Activated naive CD8-positive, alpha-beta T cell treated with anti-CD3 and anti-CD28 coated beads, Interleukin-2, amount 10 ng/mL, durations not matched to agents 7 days and 5 days (primary cell): ENCODE results near the gene IFNA1. TPM values are rescaled to one million over a fixed set of nuclear protein-coding genes. Genes with fewer than 3 reads are reported as not detected.
"Not testable (repeated sequence)": the region's sequence is repeated elsewhere in the genome, so short reads cannot be mapped to it uniquely, and the experiment has no call there.

ENCODE experiments used
- ATAC-seq: fragments of 150-1000 bp; cut with Tn5 transposase; one replicate; pipeline ENCODE4 v1.10.0; 2021; ENCODE audit warnings: low read depth, moderate library complexity
- POLR2A ChIA-PET: fragments of 350-600 bp; sonication (Branson Sonifier 250); formaldehyde crosslinking; loops from one replicate; lab custom pipeline; 2021; ENCODE audit warnings: antibody characterized with exemption; lab: Charles Lee
- DNase-seq: peaks from one replicate; pipeline ENCODE4 v3.0.0; 2021
- H3K27ac Mint-ChIP-seq: one replicate; pipeline ENCODE4 v1.8.0; 2022; ENCODE audit warnings: mild to moderate bottlenecking, mixed read lengths
- H3K27me3 Mint-ChIP-seq: one replicate; pipeline ENCODE4 v1.8.0; 2022; ENCODE audit warnings: mild to moderate bottlenecking, moderate library complexity, mixed read lengths
- H3K36me3 Mint-ChIP-seq: one replicate; pipeline ENCODE4 v1.8.0; 2021; ENCODE audit warnings: mild to moderate bottlenecking, mixed read lengths
- H3K4me1 Mint-ChIP-seq: one replicate; pipeline ENCODE4 v1.8.0; 2021; ENCODE audit warnings: mixed read lengths
- H3K4me3 Mint-ChIP-seq: one replicate; pipeline ENCODE4 v1.8.0; 2022; ENCODE audit warnings: mild to moderate bottlenecking, moderate library complexity, mixed read lengths
- H3K9me3 Mint-ChIP-seq: one replicate; pipeline ENCODE4 v1.8.0; 2021; ENCODE audit warnings: mixed read lengths
- total RNA-seq, 2 experiments: library from RNA; stranded (reverse); gene quantifications; one replicate each; pipeline ENCODE4 v1.2.3, GENCODE V29; 2021

The IFNA1 gene
- total RNA-seq, 2 experiments from 2014 or later, result not detected

DNA sequence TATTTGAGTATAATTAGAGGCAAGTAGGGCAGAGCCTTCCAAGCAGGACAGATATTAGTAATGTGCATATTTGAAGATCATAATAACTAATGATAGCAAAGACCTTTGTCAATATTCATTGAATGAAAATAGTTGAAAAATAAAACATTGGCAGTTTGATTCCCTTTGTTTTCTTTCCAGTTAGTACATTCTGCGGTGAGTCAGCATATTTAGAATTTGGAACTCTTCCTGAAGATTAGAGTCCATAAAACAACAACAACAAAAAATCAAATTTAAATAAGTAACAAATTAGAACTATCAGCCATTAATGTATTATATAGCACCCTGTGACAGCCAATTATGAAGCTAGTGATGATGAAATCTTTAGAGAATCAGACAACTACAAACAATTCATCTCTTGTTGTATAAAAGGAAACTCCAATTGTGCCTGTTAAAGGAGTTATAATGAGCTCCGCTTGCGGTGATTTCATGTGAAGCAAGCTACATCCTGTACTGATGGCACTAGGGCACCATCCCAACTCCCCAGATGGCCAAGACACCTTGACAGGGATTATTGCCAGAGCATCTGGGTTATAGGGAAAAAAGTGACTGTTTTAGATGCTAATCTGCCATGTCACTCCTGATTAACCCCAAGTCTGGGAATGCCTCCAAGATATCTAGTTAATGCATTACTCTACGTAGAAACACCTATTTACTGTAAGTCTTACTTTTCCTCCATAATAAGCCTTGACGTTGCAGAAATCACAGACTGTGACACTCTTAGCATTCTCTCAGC is 24.6 kb upstream of the IFNA1 start:
- POLR2A ChIA-PET, result no interaction called here
- Mint-ChIP-seq H3K27me3 (peaks cover 17% of the 10 kb centered on the region), H3K4me3 (no peak overlapping the region), H3K36me3 (no peaks in the 10 kb centered on the region), H3K4me1 (peaks cover 6% of the 10 kb centered on the region), H3K9me3 (no peaks in the 10 kb centered on the region), H3K27ac (no peak overlapping the region)
- ATAC-seq, result no peak
- DNase-seq, result no peak

DNA sequence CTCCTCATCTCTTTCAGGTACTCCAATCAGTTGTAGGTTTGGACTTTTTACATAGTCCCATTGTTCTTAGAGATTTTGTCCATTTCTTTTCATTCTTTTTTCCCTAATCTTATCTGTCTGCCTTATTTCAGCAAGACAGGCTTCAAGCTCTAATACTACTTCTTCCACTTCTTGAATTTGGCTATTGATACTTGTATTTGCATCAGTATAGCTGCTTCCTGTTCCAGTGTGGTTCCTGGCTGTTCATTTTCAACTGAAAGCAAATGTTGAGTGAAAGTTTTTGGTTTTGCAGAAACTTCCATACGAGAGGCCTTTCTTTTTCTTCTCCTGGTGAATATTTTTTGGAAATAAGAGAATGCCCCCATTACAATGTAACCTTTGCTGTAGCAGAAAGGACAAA is 12.0 kb upstream of the IFNA1 start:
- Mint-ChIP-seq H3K4me3 (no peak overlapping the region), H3K27me3 (peaks cover 56% of the 10 kb centered on the region), H3K4me1 (no peaks in the 10 kb centered on the region), H3K9me3 (no peaks in the 10 kb centered on the region), H3K27ac (no peak overlapping the region), H3K36me3 (no peaks in the 10 kb centered on the region)
- DNase-seq, result no peak
- no peak for ATAC-seq
- POLR2A ChIA-PET, result no interaction called here

DNA sequence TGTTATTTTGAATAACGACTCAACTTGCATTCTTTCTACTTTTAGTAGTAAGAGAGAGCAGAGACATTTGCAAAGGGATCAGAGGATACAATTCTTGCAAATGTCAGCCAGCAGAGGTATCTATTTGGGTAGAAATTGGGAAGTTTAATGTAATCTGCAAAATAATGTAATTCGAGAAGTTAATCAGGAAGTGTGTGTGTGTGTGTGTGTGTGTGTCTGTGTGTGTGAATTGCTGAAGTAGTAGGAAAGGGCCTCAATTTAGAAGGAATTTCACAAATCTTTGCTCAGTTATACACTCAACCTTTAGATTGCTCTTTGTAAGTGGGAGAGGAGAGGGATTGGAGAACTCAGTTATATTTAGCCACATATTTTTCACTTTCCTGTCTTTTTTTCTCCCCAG is 11.0 kb upstream of the IFNA1 start:
- Mint-ChIP-seq H3K4me3 (no peak overlapping the region), H3K27me3 (peaks cover 51% of the 10 kb centered on the region), H3K27ac (no peak overlapping the region), H3K36me3 (no peaks in the 10 kb centered on the region), H3K9me3 (no peaks in the 10 kb centered on the region), H3K4me1 (no peaks in the 10 kb centered on the region)
- no peak for ATAC-seq
- POLR2A ChIA-PET, result no interaction called here
- no peak for DNase-seq

DNA sequence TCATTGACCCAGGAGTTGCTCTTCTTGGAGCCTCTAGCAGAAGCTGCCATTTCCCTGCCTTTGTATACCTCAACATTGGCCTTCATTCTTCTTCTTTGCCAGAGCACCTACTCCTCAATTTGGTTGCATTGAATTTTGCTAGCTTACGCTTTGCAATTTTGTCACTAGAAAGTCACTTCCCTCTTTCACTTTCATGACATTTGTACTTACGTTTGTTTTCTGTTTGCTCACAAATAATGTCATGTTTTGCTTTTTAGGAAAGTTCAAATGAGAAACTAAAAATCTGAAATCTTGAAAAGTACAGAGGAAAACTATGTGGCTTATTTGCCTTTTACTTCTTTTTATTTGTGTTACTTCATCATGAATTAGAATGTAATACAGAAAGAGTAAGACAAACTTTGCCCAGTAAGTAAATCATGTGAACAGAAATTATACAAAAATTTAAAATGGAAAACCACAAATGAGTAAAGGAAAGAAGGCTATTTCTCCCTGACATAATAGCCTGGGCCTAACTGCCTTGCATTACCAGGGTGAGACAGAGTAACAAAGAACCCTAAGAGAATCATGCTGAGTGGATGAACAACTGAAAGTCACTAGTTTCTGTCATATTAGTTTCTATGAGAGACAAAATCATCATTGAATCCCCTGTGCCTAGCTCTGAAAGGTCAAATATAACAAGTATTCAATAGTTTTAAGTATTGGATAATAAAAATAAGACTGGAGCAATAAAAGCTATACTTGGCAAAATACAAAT is 7.4 kb upstream of the IFNA1 start:
- peaks cover 29% of the 10 kb centered on the region for H3K27me3 Mint-ChIP-seq
- no peak overlapping the region for H3K27ac Mint-ChIP-seq
- no peaks in the 10 kb centered on the region for H3K36me3 Mint-ChIP-seq
- DNase-seq (no peak), ATAC-seq (no peak)
- H3K4me1 Mint-ChIP-seq, result peaks cover 1% of the 10 kb centered on the region
- H3K9me3 Mint-ChIP-seq, result no peaks in the 10 kb centered on the region
- H3K4me3 Mint-ChIP-seq, result no peak overlapping the region
- POLR2A ChIA-PET, result no interaction called here

DNA sequence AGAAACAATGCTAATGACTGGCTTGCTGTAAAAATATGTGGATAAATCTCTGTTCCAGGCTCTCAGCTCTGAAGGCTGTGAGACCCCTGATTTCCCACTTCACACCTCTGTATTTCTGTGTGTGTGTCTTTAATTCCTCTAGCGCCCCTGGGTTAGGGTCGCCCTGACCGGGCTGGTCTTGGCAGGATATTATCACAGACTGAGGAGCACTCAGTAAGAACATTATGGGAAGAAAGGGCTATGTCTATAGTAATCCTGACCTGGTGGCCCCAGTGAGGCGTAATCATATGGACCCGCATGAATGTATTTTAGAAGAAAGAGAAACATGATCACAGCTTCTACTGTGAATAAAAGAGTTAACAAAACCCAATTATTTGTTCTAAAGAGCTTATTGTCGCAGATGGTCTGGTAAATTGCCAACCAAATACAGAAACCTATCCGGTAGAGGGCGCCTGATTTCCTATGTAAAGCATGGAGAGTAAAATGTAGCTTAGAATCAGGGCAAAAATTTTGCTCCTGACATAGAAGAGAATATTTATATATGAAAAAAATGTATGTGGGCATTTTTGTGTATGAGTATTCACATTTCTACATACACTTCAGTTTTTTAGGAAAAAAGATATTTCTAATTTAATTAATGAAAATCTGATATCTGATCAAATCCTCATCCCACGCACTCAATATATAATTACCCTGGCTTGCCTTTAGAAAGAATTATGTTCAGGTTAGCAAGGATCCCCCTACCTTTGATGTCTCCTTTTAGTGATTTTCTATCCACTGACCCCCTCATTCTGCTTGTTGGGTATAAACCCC is 5.8 kb upstream of the IFNA1 start:
- Mint-ChIP-seq H3K9me3 (no peaks in the 10 kb centered on the region), H3K27me3 (peaks cover 23% of the 10 kb centered on the region), H3K36me3 (no peaks in the 10 kb centered on the region), H3K4me1 (peaks cover 1% of the 10 kb centered on the region), H3K27ac (no peak overlapping the region), H3K4me3 (no peak overlapping the region)
- POLR2A ChIA-PET, result no interaction called here
- DNase-seq (no peak), ATAC-seq (no peak)

DNA sequence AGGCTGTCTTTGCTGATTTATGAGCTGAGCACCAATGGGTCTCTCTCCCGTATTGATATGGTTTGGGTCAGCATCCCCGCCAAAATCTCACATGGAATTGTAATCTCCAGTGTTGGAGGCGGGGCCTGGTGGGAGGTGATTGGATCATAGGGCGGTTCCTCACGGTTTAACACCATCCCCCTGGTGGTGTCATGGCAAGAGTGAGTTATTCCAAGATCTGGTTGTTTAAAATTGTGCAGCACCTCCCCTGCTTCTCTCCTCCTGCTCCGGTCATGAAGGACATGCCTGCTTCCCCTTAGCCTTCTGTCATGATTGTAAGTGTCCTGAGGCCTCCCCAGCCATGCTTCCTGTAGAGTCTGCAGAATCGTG is 5.2 kb upstream of the IFNA1 start:
- H3K9me3 Mint-ChIP-seq, DNase-seq, H3K4me3 Mint-ChIP-seq, ATAC-seq, H3K36me3 Mint-ChIP-seq, H3K4me1 Mint-ChIP-seq, H3K27ac Mint-ChIP-seq, POLR2A ChIA-PET: not testable (repeated sequence)
- peaks cover 18% of the 10 kb centered on the region for H3K27me3 Mint-ChIP-seq

DNA sequence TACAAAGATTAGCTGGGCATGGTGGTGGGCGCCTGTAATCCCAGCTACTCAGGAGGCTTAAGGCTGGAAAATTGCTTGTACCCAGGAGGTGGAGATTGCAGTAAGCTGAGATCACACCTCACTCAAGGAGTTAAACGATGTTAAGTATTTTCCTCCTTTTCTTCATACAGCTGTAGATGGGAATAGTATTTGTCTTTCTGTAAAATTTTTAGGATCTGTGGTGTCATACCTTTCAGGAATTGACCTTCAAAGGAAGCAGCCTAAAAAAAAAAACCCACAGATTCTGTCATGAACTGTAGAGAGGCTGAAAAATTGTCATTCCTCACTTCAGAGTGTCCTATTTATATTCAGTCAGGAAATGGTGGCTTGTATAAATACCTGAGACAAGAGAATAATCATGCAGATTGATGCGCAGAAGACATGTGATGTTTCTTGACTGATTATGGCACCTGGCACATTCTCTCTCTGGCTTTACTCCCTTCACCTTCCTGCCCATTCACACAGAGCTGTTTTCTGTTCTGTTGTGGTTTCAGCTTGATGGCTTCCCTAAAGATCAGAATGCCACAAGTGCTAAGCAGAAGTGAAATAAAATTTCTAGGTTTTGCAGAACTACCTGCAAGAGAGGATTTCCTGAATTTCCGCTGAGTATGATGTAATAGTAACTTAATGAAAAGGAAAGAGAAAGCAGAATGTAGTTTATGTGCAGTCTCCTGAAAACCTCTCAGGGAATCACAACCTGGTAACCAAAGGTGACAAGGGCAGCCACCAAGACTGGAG is 3.8 kb downstream of the IFNA1 start:
- H3K4me3 Mint-ChIP-seq, result peak overlapping the region; percentile 74
- DNase-seq, result no peak
- H3K36me3 Mint-ChIP-seq, result no peaks in the 10 kb centered on the region
- H3K9me3 Mint-ChIP-seq, result no peaks in the 10 kb centered on the region
- peaks cover 15% of the 10 kb centered on the region for H3K4me1 Mint-ChIP-seq
- POLR2A ChIA-PET, result interaction anchor here (0.6 to 1.0 kb wide), 3 partner anchors 9 to 359 kb away, joined by 3 read pairs; partner anchors contain the start of gene MTAP
- H3K27ac Mint-ChIP-seq, result peak overlapping the region; percentile 78
- H3K27me3 Mint-ChIP-seq, result peaks cover 9% of the 10 kb centered on the region
- ATAC-seq, result peak; percentile 88

DNA sequence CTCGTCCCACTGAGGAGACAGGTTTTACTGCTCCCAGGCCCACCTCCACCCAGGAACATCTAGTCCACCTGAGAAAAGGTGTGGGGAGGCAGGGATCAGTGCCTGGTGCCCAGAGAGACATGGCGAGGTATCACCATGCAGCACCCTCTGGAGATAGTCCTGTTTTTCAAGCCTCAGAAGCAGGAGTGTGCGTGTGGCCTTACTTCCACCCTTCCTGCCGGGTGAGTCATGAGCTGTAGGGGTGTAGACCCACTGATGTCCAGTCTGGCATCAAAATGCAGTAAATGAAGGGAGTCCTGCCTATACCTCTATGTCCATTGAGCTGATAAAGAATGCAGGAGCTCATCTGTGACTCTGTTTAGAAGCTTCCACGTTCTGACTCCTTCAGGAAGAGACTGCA is 9.1 kb downstream of the IFNA1 start:
- POLR2A ChIA-PET, H3K9me3 Mint-ChIP-seq, H3K4me1 Mint-ChIP-seq, H3K36me3 Mint-ChIP-seq, ATAC-seq, DNase-seq, H3K27ac Mint-ChIP-seq, H3K4me3 Mint-ChIP-seq: not testable (repeated sequence)
- H3K27me3 Mint-ChIP-seq, result peaks cover 19% of the 10 kb centered on the region

DNA sequence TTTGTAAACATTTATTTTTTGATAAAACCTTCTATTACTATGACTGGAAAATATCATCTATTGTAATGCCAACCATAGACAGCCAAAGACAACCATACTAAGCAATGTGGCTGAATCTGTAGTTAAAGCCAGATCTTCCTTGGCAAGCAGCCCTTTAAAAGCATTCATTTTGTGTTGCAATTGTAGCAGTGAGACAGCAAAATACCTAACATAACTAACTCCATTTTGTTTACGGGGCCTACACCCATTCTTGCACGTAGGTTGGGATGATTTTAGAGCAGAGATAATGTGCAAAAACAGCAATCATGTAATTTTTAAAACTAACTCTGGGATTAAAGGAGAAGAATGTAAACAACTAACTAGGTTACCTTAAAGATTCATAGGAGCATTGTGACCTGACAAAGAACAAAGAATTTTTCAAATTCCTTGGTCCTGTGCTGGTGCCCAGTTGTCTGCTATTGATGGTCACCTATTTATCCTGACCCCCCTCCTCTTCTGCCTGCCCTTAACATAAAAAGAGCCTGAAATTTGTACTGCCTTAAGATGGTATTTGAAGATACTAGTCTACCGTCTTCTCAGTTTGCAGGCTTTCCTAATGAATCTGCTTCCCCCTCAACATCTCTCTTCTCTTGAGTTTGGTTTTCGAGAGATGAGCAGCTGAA is 10.6 kb downstream of the IFNA1 start:
- peaks cover 20% of the 10 kb centered on the region for H3K27me3 Mint-ChIP-seq
- no peaks in the 10 kb centered on the region for H3K9me3 Mint-ChIP-seq
- no peak for ATAC-seq
- POLR2A ChIA-PET, result no interaction called here
- DNase-seq, result no peak
- no peak overlapping the region for H3K4me3 Mint-ChIP-seq
- H3K36me3 Mint-ChIP-seq, result no peaks in the 10 kb centered on the region
- H3K27ac Mint-ChIP-seq, result no peak overlapping the region
- peaks cover 3% of the 10 kb centered on the region for H3K4me1 Mint-ChIP-seq

DNA sequence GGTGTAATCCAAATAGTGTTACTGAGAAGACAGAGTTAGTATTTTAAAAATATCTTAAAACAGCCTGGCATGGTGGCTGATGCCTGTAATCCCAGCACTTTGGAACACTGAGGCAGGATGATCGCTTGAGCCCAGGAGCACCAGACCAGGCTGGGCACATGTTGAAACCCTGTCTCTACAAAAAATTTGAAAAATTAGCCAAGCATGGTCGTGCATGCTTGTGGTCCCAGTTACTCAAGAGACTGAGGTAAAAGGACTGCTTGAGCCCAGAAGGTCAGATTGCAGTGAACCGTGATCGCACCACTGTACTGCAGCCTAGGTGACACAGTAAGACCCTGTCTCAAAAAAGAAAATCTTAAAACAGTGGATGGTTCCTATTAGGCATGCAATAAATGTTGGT is 12.4 kb downstream of the IFNA1 start:
- H3K36me3 Mint-ChIP-seq, result no peaks in the 10 kb centered on the region
- no peak overlapping the region for H3K4me3 Mint-ChIP-seq
- H3K4me1 Mint-ChIP-seq, result peaks cover 3% of the 10 kb centered on the region
- H3K27me3 Mint-ChIP-seq, result peaks cover 26% of the 10 kb centered on the region
- no peak for ATAC-seq
- no peak overlapping the region for H3K27ac Mint-ChIP-seq
- no peak for DNase-seq
- H3K9me3 Mint-ChIP-seq, result no peaks in the 10 kb centered on the region
- POLR2A ChIA-PET, result no interaction called here

DNA sequence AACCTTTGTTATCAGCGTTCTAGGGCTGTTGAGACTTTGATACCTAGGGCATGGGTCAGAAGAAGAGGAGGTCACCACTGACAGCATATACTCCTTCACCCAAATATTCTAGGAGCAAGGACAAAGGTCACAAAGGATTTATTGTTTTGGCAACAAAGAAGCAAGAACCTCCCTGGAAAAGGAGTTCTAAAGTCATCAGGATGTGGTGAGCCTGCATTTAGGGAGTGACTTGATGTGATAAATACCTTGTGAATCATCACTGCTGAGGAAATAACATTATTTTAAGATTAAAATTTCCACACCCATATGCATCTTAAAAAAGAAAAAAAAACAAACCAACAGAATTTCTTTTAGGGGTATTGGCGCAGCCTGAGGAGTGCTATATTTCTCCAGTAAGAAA is 13.9 kb downstream of the IFNA1 start:
- H3K4me3 Mint-ChIP-seq, result no peak overlapping the region
- no peak overlapping the region for H3K27ac Mint-ChIP-seq
- H3K36me3 Mint-ChIP-seq, result no peaks in the 10 kb centered on the region
- ATAC-seq (no peak), DNase-seq (no peak)
- POLR2A ChIA-PET, result interaction anchor here (1.1 kb wide), 1 partner anchor 10 kb away, joined by 3 read pairs; no protein-coding TSS in a partner anchor
- H3K4me1 Mint-ChIP-seq, result peaks cover 3% of the 10 kb centered on the region
- H3K9me3 Mint-ChIP-seq, result no peaks in the 10 kb centered on the region
- H3K27me3 Mint-ChIP-seq, result peaks cover 24% of the 10 kb centered on the region

DNA sequence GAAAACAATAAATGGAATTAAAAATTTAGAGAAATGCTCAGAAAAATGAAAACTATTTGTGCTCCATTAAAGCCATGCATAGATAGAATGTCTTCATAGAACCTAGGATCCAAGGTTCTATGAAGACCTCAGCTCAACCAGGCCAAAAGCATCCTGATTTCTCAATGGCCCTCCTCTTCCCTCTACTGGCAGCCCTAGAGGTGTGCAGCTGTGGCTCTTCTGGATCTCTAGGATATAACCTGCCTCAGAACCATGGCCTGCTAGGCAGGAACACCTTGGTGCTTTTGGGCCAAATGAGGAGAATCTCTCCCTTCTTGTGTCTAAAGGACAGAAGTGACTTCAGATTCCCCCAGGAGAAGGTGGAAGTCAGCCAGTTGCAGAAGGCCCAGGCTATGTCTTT is 15.1 kb downstream of the IFNA1 start:
- Mint-ChIP-seq H3K4me3 (no peak overlapping the region), H3K9me3 (no peaks in the 10 kb centered on the region), H3K4me1 (peaks cover 3% of the 10 kb centered on the region), H3K36me3 (no peaks in the 10 kb centered on the region), H3K27ac (no peak overlapping the region), H3K27me3 (peaks cover 24% of the 10 kb centered on the region)
- DNase-seq, result no peak
- ATAC-seq, result peak; percentile 73
- POLR2A ChIA-PET, result no interaction called here
